WERI-Rb-1 (cell line): ENCODE results near the gene NOXO1.

Experiments
- DNase-seq: peaks from one replicate; pipeline ENCODE4 v3.0.0-alpha.2; 2020
- H3K27ac ChIP-seq: fragments of 250-450 bp; sonication (Bioruptor Pico); 2 replicates; pipeline ENCODE4 v1.5.1; 2020; ENCODE audit warnings: mild to moderate bottlenecking, moderate library complexity
- H3K27me3 ChIP-seq: fragments of 250-450 bp; sonication (Bioruptor Pico); 2 replicates; pipeline ENCODE4 v1.5.1; 2021; ENCODE audit warnings: mild to moderate bottlenecking, low read depth, moderate library complexity; ENCODE audit not compliant: insufficient read depth, severe bottlenecking
- H3K36me3 ChIP-seq: fragments of 250-450 bp; sonication (Bioruptor Pico); 2 replicates; pipeline ENCODE4 v1.5.1; 2020; ENCODE audit warnings: mild to moderate bottlenecking, moderate library complexity
- H3K4me3 ChIP-seq: 2 replicates; pipeline ENCODE4 v1.5.1; 2011; ENCODE audit warnings: low read depth, mild to moderate bottlenecking, control low read depth, low read length
- H3K9me3 ChIP-seq: fragments of 250-450 bp; sonication (Bioruptor Pico); 2 replicates; pipeline ENCODE4 v1.5.1; 2021; ENCODE audit warnings: mild to moderate bottlenecking, moderate library complexity; ENCODE audit not compliant: severe bottlenecking
- CTCF ChIP-seq: IDR thresholded peaks from 2 replicates; pipeline ENCODE4 v1.5.1; 2011; ENCODE audit warnings: low read depth, mild to moderate bottlenecking, control low read depth, inconsistent platforms, low read length

The NOXO1 gene

GRCh38 chr16:2001035-2001434 is 19.8 kb upstream of the NOXO1 start:
- Histone ChIP-seq H3K36me3 (peaks cover 83% of the 10 kb centered on the region), H3K27me3 (no peaks in the 10 kb centered on the region)

GRCh38 chr16:1999866-2000514 is 18.7 kb upstream of the NOXO1 start:
- no peak overlapping the region for H3K4me3 ChIP-seq
- TF ChIP-seq CTCF: no peak
- no peaks in the 10 kb centered on the region for H3K27me3 ChIP-seq
- no peak for DNase-seq
- peaks cover 79% of the 10 kb centered on the region for H3K36me3 ChIP-seq
- H3K9me3 ChIP-seq: no peaks in the 10 kb centered on the region
- H3K27ac ChIP-seq: no peak overlapping the region

More at GRCh38 chr16:2001035-2001434, 19.8 kb upstream of the NOXO1 start:
- H3K9me3 ChIP-seq: no peaks in the 10 kb centered on the region
- H3K27ac ChIP-seq: no peak overlapping the region
- no peak for DNase-seq
- no peak overlapping the region for H3K4me3 ChIP-seq
- no peak for TF ChIP-seq CTCF

- Histone ChIP-seq H3K36me3 (peaks cover 71% of the 10 kb centered on the region), H3K27ac (no peak overlapping the region), H3K27me3 (no peaks in the 10 kb centered on the region), H3K9me3 (no peaks in the 10 kb centered on the region), H3K4me3 (no peak overlapping the region)
- DNase-seq: no peak
- TF ChIP-seq CTCF: no peak
These were observed 17.9 kb upstream of the NOXO1 start for GRCh38 chr16:1998852-1999801.

GRCh38 chr16:1998360-1998835 is 17.1 kb upstream of the NOXO1 start:
- no peak for TF ChIP-seq CTCF
- peaks cover 68% of the 10 kb centered on the region for H3K36me3 ChIP-seq
- H3K27ac ChIP-seq: no peak overlapping the region
- no peak overlapping the region for H3K4me3 ChIP-seq
- H3K27me3 ChIP-seq: no peaks in the 10 kb centered on the region
- DNase-seq: no peak
- no peaks in the 10 kb centered on the region for H3K9me3 ChIP-seq

GRCh38 chr16:1997494-1998359 is 16.5 kb upstream of the NOXO1 start:
- Histone ChIP-seq H3K9me3 (no peaks in the 10 kb centered on the region), H3K27ac (no peak overlapping the region), H3K27me3 (no peaks in the 10 kb centered on the region), H3K36me3 (peaks cover 61% of the 10 kb centered on the region), H3K4me3 (no peak overlapping the region)
- no peak for DNase-seq
- TF ChIP-seq CTCF: no peak
